HepG2 (cell line): Measurements from ENCODE around the gene VPS37D. TPM values are rescaled to one million over a fixed set of nuclear protein-coding genes. Genes with fewer than 3 reads are reported as not detected.
A peak's percentile ranks its signal among the peaks of the same experiment; 100 is the strongest.

Experiments used
- E2F2 ChIP-seq: sonication (generic); formaldehyde crosslinking; IDR thresholded peaks from 2 replicates; pipeline ENCODE4 v1.4.0; 2020; ENCODE audit warnings: missing genetic modification reagents, borderline replicate concordance
- GATA4 ChIP-seq: sonication (generic); IDR thresholded peaks from 2 replicates; pipeline ENCODE4 v1.6.1; 2016; ENCODE audit warnings: antibody characterized with exemption, low read depth, borderline replicate concordance
- HOXA5 ChIP-seq: sonication (generic); formaldehyde crosslinking; IDR thresholded peaks from 2 replicates; pipeline ENCODE4 v1.4.0; 2020; ENCODE audit warnings: missing genetic modification reagents
- MAFF ChIP-seq: IDR thresholded peaks from 2 replicates; pipeline ENCODE4 v1.6.1; 2011; ENCODE audit warnings: low read depth, low read length, improper control_type of control experiment
- MLLT10 ChIP-seq: sonication (generic); formaldehyde crosslinking; IDR thresholded peaks from 2 replicates; pipeline ENCODE4 v1.4.0; 2020; ENCODE audit warnings: missing genetic modification reagents
- NONO ChIP-seq, 2 experiments: fragments of 450-650 bp in 1 of 2; sonication (generic) in 1 of 2; formaldehyde crosslinking in 1 of 2; IDR thresholded peaks in 1 of 2; conservative IDR thresholded peaks in 1 of 2; 2 replicates each; pipeline versions ENCODE4 v1.6.1 to v1.8.0; 2017 to 2022; ENCODE audit warnings: mild to moderate bottlenecking in 1 of 2, missing genetic modification reagents in 1 of 2, moderate library complexity in 1 of 2
- PLRG1 ChIP-seq: fragments of 450-650 bp; conservative IDR thresholded peaks from 2 replicates; pipeline ENCODE4 v1.6.1; 2016
- PLSCR1 ChIP-seq: sonication (generic); formaldehyde crosslinking; IDR thresholded peaks from 2 replicates; pipeline ENCODE4 v1.5.0; 2020; ENCODE audit warnings: missing genetic modification reagents, mild to moderate bottlenecking, borderline replicate concordance
- RBAK ChIP-seq: sonication (generic); formaldehyde crosslinking; IDR thresholded peaks from 2 replicates; pipeline ENCODE4 v1.5.1; 2020; ENCODE audit warnings: mild to moderate bottlenecking, missing genetic modification reagents
- RBFOX2 ChIP-seq: fragments of 200-400 bp; formaldehyde crosslinking; IDR thresholded peaks from 2 replicates; pipeline ENCODE4 v1.6.1; 2017; ENCODE audit warnings: low read depth, mild to moderate bottlenecking, low read length
- REL ChIP-seq: sonication (generic); formaldehyde crosslinking; conservative IDR thresholded peaks from 2 replicates; pipeline ENCODE4 v1.8.0; 2022; ENCODE audit warnings: mild to moderate bottlenecking, missing genetic modification reagents, moderate library complexity
- RFXANK ChIP-seq: IDR thresholded peaks from 2 replicates; pipeline ENCODE4 v1.6.1; 2016
- SAFB2 ChIP-seq: sonication (generic); formaldehyde crosslinking; IDR thresholded peaks from 2 replicates; pipeline ENCODE4 v1.5.1; 2020; ENCODE audit warnings: missing genetic modification reagents, low read depth, mild to moderate bottlenecking, borderline replicate concordance
- SP1 ChIP-seq, 2 experiments: fragments of 450-650 bp in 1 of 2; sonication (generic) in 1 of 2; formaldehyde crosslinking in 1 of 2; IDR thresholded peaks; 2 replicates each; pipeline versions ENCODE4 v1.4.0 to v1.6.1; 2016 to 2020; ENCODE audit warnings: missing genetic modification reagents in 1 of 2
- TCF7 ChIP-seq: sonication (generic); IDR thresholded peaks from 2 replicates; pipeline ENCODE4 v1.6.1; 2016; ENCODE audit warnings: antibody characterized with exemption, low read depth
- TOE1 ChIP-seq: sonication (generic); formaldehyde crosslinking; IDR thresholded peaks from 2 replicates; pipeline ENCODE4 v1.4.0; 2020; ENCODE audit warnings: mild to moderate bottlenecking, missing genetic modification reagents
- YEATS2 ChIP-seq: sonication (generic); formaldehyde crosslinking; IDR thresholded peaks from 2 replicates; pipeline ENCODE4 v1.4.0; 2020; ENCODE audit warnings: missing genetic modification reagents, borderline replicate concordance
- ZEB1 ChIP-seq: IDR thresholded peaks from 2 replicates; pipeline ENCODE4 v1.6.1; 2012; ENCODE audit warnings: mild to moderate bottlenecking, low read depth, inconsistent platforms; ENCODE audit not compliant: insufficient replicate concordance
- ZFP36L1 ChIP-seq: sonication (generic); formaldehyde crosslinking; IDR thresholded peaks from 2 replicates; pipeline ENCODE4 v1.8.0; 2022; ENCODE audit warnings: mild to moderate bottlenecking, missing genetic modification reagents, moderate library complexity
- ZMAT3 ChIP-seq: sonication (generic); formaldehyde crosslinking; conservative IDR thresholded peaks from 2 replicates; pipeline ENCODE4 v1.7.0; 2021; ENCODE audit warnings: missing genetic modification reagents
- ZMAT5 ChIP-seq: sonication (generic); formaldehyde crosslinking; IDR thresholded peaks from 2 replicates; pipeline ENCODE4 v1.5.0; 2020; ENCODE audit warnings: mild to moderate bottlenecking, low read depth, missing genetic modification reagents, borderline replicate concordance
- ZNF652 ChIP-seq: IDR thresholded peaks from 2 replicates; pipeline ENCODE4 v1.6.1; 2016; ENCODE audit warnings: low read depth, borderline replicate concordance
- ZNF674 ChIP-seq: sonication (generic); formaldehyde crosslinking; IDR thresholded peaks from 2 replicates; pipeline ENCODE4 v1.5.0; 2020; ENCODE audit warnings: low read depth, mild to moderate bottlenecking, missing genetic modification reagents
- ZNF746 ChIP-seq: sonication (generic); formaldehyde crosslinking; IDR thresholded peaks from 2 replicates; pipeline ENCODE4 v1.8.0; 2022; ENCODE audit warnings: mild to moderate bottlenecking, missing genetic modification reagents
- ZNF768 ChIP-seq: sonication (generic); formaldehyde crosslinking; IDR thresholded peaks from 2 replicates; pipeline ENCODE4 v1.4.0; 2020; ENCODE audit warnings: missing genetic modification reagents
- ZNF800 ChIP-seq: sonication (generic); formaldehyde crosslinking; IDR thresholded peaks from 2 replicates; pipeline ENCODE4 v1.4.0; 2020; ENCODE audit warnings: missing genetic modification reagents
- ZNF883 ChIP-seq: sonication (generic); formaldehyde crosslinking; IDR thresholded peaks from 2 replicates; pipeline ENCODE4 v1.5.1; 2020; ENCODE audit warnings: mild to moderate bottlenecking, missing genetic modification reagents; ENCODE audit errors: not compliant biosample characterization
- polyA plus RNA-seq, 8 experiments: library from polyadenylated mRNA; depleted of rRNA in 3 of 8; stranded (reverse) in 7 of 8; unstranded in 1 of 8; fragments of >200 nt; fragmentation: Illumina TruSeq in 4 of 8; extraction: Trizol in 4 of 8; gene quantifications; 2 replicates each; pipeline versions ENCODE4 v1.2.1 to v1.2.3, GENCODE V29; 2011 to 2016; ENCODE audit warnings: low read depth in 4 of 8, missing spikeins in 1 of 8, mixed read lengths in 1 of 8; ENCODE audit not compliant: insufficient read depth in 1 of 8
- total RNA-seq, 5 experiments: library from RNA; depleted of rRNA; stranded (reverse); fragments of >200 nt; fragmentation: Illumina TruSeq; extraction: Trizol; gene quantifications; 2 replicates each; pipeline ENCODE4 v1.2.3, GENCODE V29; 2016; ENCODE audit warnings: low read depth in 1 of 5

Gene VPS37D
- total and polyA plus RNA-seq, 2 of the 13 experiments (the other 11 are each of a cell fraction or from before 2014, with no cell fraction given), result 3.8 to 6.3 TPM

- TF ChIP-seq MAFF, result no peak
- TF ChIP-seq ZNF746, result peak; percentile 76; the same call in 1 of the 2 replicates
- peak; percentile 33 for TF ChIP-seq ZEB1
- peak; percentile 78 for TF ChIP-seq RBFOX2
- no peak for TF ChIP-seq PLRG1
- no peak for TF ChIP-seq SAFB2
- no peak for TF ChIP-seq SP1 (IDR thresholded peaks at IDR 0.05)
- TF ChIP-seq SP1 (CRISPR knock-in tag; IDR thresholded peaks at IDR 0.05), result 0 out of 2 replicates have a peak, but pooled peaks have one; percentile 18
- no peak for TF ChIP-seq RBAK (CRISPR knock-in tag)
- peak; percentile 68 for TF ChIP-seq ZNF883 (CRISPR knock-in tag)
- no peak for TF ChIP-seq GATA4
- no peak for TF ChIP-seq RFXANK (CRISPR knock-in tag)
- TF ChIP-seq REL (CRISPR knock-in tag), result 0 out of 2 replicates have a peak, but pooled peaks have one; percentile 58
- no peak; the same call in 1 of the 2 replicates for TF ChIP-seq TCF7
- TF ChIP-seq ZNF800 (CRISPR knock-in tag), result peak; percentile 81
- no peak for TF ChIP-seq ZMAT5 (CRISPR knock-in tag)
- TF ChIP-seq ZNF652 (CRISPR knock-in tag), result no peak
- no peak for TF ChIP-seq TOE1
- no peak for TF ChIP-seq NONO (IDR thresholded peaks at IDR 0.05)
- peak; percentile 78; the same call in 1 of the 2 replicates for TF ChIP-seq NONO (CRISPR knock-in tag; conservative IDR thresholded peaks at IDR 0.05)
- TF ChIP-seq PLSCR1 (CRISPR knock-in tag), result no peak
- TF ChIP-seq ZNF674, result no peak
- no peak for TF ChIP-seq ZNF768 (CRISPR knock-in tag)
- TF ChIP-seq MLLT10 (CRISPR knock-in tag), result no peak
- no peak for TF ChIP-seq ZFP36L1
- TF ChIP-seq YEATS2 (CRISPR knock-in tag), result peak; percentile 44; the same call in 1 of the 2 replicates
- no peak for TF ChIP-seq E2F2 (CRISPR knock-in tag)
- peak; percentile 85; the same call in 1 of the 2 replicates for TF ChIP-seq HOXA5
- no peak for TF ChIP-seq ZMAT3 (CRISPR knock-in tag)
Measured at GRCh38 chr7:73647725-73648592, 19.7 kb upstream of the VPS37D start (continued).
